DND-41 (cell line): ENCODE results near the gene FSHR.

Experiments
- EZH2 ChIP-seq: IDR thresholded peaks from 3 replicates; pipeline ENCODE4 v1.6.1; 2012; ENCODE audit warnings: borderline replicate concordance, low read depth, mild to moderate bottlenecking, moderate library complexity, low read length, inconsistent platforms; ENCODE audit not compliant: severe bottlenecking
- TF ChIP-seq, protein P1 (sequence below): IDR thresholded peaks from 2 replicates; pipeline ENCODE4 v1.5.1; 2012; ENCODE audit warnings: borderline replicate concordance, low read length, moderate library complexity, mild to moderate bottlenecking; ENCODE audit not compliant: poor library complexity, severe bottlenecking; ENCODE audit errors: extremely low read depth

DNA sequence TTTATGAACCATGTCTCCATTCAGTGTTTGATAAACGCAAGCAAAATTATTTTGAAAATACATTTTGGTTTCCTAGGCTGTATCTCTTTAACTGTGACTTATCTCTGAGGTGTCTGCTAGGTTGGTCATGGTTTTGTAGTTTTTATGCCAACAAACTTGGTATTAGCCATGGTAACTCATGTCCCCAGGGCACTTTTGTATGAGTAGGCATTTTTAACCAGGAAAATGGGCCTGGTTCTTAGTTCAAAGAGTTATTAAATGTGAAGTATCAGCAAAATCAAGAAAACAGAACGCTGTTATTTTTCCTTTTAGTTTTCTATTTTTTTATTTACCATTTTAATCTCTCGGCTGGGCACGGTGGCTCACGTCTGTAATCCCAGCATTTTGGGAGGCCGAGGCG, 219.5 kb downstream of the FSHR start:
- TF ChIP-seq, protein P1, sequence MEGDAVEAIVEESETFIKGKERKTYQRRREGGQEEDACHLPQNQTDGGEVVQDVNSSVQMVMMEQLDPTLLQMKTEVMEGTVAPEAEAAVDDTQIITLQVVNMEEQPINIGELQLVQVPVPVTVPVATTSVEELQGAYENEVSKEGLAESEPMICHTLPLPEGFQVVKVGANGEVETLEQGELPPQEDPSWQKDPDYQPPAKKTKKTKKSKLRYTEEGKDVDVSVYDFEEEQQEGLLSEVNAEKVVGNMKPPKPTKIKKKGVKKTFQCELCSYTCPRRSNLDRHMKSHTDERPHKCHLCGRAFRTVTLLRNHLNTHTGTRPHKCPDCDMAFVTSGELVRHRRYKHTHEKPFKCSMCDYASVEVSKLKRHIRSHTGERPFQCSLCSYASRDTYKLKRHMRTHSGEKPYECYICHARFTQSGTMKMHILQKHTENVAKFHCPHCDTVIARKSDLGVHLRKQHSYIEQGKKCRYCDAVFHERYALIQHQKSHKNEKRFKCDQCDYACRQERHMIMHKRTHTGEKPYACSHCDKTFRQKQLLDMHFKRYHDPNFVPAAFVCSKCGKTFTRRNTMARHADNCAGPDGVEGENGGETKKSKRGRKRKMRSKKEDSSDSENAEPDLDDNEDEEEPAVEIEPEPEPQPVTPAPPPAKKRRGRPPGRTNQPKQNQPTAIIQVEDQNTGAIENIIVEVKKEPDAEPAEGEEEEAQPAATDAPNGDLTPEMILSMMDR: no peak
- no peak for TF ChIP-seq EZH2
